ENCODE results near the gene UGT1A1.

The UGT1A1 gene

DNA sequence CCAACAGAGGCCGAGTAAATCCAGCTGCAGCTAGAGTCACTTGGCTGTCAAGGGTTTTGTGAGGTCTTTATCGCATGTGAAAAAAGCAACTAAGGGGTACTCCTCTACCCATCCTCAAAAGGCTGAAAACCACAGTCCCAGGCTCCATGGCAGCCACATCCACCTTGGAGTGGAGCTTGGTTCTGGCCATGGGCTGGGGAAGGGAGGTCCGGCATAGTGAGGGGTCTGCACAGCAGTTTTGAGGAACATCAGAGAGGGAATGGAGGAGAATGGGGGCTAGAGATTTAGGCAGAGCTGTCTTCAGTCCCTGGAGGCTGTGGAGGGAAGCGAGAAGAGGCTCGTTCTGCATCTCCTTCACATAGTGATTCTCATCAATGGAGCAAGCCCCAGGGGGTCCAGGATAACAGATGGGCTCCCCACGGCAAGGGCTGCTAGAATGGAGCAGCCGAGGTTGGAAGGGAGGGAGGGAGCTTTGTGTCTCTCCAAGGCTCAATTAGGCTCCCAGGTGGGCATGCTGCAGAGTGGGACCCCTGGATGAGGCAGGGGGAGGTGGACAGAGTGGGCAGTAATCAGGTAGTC is 39.1 kb downstream of the UGT1A1 start:
- no peak for DNase-seq

DNA sequence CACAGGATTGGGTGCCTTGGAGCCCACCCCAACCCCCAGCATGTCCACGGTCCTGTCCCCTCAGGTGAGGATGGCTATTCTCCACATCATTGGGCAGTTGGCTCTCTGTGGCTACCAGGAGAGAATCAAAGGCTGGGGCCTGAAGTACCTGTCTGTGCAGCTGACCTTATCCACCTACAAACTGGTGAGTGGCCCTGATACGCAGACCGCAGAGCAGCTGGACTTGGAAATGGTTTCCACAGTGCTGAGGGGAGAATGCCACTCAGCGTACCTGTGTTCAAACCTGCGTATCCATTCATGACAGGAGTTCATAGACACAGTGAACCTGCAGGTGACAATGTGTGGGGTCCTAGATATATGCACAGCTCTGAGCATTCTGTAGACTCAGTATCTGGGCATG is 39.6 kb downstream of the UGT1A1 start:
- no peak for DNase-seq

DNA sequence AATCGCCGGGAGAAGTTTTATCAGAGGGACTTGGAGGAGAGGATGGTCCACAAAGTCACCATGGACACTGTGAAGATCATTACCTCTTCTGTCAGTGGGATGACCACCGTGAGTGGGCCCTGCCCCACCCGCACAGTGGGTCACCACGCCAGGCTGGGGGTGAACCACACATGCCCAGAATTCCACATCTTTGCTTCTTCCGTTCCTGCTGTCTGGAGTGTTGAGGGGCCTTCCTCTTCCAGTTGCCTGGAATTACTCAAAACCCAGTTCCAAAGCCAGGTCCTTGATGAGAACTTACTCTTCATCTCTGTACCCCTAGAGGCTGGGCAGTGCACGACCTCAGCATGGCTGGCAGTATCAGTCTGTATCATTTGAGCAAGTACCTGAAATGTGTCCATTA is 40.1 kb downstream of the UGT1A1 start:
- DNase-seq: no peak

GRCh38 chr2:233801357-233802131 is 41.5 kb downstream of the UGT1A1 start:
- DNase-seq: no peak

DNA sequence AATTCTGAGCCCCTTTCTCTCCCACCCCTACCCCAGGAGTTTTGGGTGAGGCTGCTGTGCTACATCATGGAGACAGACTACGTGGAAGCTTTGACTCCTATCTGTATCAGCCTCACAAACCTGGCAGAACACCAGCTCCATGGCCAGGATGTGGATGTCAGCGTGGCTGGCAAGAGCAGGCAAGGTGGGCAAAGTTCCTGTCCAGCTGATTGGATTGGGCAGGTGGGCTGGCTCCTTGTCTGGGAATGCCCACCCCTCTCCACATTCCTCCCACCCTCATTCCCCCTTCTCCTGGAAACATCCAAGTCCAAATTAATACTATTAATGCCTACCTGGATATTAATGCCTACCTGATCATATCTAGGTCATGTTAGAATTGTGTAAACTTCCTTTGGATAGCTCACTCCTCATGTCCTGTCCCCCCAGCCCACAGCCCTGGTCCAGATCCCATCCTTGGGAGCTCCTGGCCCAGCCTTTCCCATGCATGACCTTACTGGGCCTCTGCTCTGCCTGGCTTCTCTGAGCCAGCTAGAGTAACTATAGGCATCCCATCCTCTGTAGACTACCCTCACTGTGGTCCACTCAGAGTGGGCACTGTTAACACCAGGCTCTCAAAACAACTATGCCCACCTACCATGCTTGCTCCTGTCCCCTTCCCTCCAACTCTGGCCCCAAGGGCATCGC is 42.2 kb downstream of the UGT1A1 start:
- no peak for DNase-seq

DNA sequence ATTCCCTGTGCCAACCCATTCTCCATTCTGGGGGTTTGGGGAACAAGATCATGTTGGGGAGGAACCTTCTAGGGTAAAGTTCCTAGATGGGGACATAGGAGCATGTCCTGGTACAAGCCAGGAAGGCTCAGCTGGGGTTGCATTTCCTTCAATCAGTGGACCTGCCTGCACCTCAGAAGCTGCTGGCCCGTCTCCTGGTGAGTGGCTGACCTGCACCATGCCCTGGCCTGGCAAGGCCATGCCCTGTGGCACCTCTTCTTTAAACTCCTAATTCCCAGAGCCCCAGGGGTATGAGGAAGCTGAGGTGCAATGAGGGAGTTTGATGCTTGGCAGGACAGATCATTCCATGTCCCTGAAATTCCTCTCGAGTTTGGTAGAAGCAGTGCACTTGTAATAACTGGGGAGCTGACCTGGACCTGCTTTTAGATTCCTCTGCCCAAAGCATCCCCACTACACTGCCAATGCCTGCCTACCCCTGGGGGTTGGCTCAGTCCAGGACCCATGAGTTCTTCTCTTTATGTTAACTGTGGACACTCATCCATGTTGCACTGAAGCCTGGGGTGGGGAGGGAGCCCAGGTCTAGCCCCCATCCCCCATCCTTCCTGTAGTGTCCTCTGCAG is 43.3 kb downstream of the UGT1A1 start:
- DNase-seq: no peak

DNA sequence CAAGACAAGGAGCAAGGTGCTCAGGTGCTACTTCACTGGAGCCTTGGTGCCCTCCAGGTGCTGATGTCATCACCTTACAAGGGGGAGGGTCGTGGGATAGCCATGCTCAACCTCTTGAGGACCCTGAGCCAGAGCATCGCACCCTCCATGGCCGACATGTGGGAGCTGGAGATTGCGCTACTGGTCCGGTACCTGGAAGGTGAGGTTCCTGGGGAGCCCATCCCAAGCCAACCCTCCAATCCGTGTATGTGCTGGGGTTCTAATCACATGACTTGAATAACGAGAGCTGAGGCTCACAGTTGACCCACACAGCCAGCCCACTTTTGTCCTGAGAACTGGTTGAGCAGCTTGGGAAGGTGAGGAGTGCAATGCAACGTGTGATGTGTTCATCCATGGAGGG is 43.9 kb downstream of the UGT1A1 start:
- no peak for DNase-seq

- DNase-seq: no peak
Measured at GRCh38 chr2:233807215-233807865, 47.3 kb downstream of the UGT1A1 start.

DNA sequence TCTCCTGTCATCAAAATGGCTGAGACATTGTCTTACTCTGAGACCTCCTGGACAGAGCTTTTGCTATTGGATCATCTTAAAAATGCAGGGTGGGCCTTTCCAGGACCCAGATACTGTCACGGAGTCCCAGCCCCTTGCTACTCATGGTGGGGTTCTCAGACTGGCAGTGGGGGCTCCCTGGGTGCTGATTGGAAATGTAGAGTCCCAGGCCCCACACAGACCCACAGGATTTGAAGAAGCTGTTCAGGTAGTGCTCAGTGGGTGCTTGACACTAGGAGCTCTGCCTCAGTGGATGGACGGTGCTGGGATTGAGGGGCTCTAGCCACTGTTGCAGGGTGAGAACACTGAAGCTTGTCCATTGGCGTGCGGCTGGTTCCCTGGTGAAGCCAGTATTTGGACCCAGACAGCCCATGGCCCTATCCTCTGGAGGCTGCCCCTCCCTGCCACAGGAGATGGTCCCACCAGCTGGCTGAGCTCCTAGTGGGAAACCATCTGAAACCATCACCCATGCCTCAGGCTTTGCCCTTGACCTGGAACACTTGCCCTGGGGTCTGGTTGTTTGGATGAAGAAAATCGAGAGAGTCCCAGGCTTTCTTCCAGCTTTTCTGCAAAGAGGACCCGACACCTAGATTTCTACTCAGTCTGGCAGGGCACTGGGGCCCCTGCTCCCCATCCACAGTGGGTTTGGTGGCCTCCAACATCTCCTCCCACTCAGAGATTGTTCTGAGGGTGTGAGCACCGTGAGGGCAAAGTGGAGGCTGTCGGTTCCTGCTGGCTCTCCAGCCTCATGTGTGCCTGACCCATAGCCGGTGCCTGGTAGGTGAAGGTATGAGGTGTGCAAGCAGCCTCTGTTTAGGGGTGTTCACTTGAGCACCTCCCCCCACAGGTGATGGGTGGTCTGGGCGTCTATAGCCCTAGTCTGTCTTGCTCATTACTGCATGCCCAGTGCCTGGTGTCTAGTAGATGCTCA is 48.2 kb downstream of the UGT1A1 start:
- no peak for DNase-seq

DNA sequence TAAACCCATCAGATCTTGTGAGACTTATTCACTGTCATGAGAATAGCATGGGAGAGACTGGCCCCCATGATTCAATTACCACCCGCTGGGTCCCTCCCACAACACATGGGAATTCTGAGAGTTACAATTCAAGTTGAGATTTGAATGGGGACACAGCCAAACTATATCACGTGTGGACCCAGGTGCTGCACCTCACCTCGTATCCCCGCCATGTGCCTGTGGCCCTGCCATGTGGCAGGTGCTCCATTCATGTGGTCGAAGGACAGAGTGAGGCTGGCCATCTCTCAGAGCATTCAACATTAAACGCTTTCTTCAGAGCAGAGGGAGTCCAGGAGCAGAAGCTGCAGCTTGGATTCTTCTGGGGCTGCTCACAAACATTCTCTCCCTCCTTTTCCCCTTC is 50.3 kb downstream of the UGT1A1 start:
- DNase-seq: no peak

GRCh38 chr2:233811087-233811486 is 51.0 kb downstream of the UGT1A1 start:
- DNase-seq: no peak

DNA sequence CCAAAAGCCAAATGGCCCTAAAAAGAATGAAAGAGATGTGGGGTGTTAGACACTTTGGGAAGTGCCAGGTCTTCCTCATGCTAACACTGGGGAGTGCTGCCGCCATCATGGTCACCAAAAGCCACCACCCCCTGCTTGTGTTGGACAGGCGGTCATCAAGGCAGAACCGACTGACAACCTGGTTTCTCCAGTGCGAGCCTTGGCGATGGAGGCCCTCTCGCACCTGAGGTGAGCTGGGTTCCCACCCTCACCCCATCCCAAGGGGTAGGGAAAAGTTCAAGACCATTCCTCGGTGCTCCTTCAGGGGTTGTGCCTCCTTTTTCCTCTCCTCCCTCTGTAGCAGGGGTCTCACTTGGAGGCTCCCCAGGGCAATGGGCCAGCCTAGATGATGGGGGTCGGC is 51.7 kb downstream of the UGT1A1 start:
- no peak for DNase-seq

GRCh38 chr2:233813236-233814055 is 53.4 kb downstream of the UGT1A1 start:
- no peak for DNase-seq

GRCh38 chr2:233814056-233814835 is 54.2 kb downstream of the UGT1A1 start:
- no peak for DNase-seq

DNA sequence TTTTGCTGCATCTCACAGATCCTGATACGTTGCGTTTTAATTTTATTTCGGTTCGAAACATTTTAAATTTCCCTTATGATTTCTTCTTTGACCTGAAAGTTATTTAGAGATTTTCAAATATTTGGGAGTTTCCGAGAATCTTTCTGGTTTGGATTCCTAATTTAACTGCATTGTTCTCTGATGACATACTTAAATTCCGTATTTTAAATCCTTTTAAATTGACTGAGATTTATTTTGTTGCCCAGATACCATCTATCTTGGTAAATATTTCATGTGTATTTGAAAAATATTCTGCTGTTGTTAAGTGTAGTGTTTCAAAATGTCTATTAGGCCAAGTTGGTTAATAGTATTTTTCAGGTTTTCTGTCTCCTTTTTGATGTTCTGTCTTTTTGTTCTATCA is 55.8 kb downstream of the UGT1A1 start:
- no peak for DNase-seq

DNA sequence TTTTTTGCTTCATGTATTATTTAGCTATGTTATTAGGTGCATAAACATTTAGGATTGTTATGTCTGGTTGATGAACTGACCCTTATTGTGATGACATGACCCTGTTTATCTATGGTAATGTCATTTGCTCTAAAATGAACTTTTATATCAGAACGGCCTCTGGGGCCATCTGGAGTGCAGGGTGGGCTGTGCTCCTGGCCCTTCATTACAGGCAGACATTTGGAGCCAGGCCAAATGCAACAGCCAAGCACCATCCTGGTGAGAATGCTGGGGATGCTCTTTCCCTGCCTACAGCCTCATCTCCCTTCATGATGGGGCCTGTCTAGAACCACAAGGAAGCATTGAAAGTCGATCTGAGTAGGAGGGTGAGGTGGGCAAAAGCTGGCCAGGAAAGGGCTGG is 56.3 kb downstream of the UGT1A1 start:
- no peak for DNase-seq

DNA sequence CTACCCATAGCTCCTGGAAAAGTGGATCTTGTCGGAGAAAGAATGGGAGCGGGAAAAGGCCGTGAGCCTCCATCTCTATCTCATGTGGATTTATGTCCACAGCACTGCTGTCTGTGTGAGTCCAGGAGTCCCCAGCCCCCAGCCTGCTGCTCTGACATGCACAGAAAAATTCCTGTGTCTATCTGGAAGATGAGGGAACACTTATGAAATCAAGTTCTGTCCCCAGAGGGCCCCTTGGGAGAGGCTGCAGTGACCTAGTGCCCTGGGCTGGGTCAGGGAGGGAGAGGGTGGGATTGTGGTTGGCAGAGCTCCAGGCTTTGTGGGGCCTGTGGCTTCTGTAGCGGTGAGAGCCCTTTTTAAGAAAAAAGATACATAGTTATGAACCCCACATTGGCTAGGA is 56.7 kb downstream of the UGT1A1 start:
- DNase-seq: no peak

DNA sequence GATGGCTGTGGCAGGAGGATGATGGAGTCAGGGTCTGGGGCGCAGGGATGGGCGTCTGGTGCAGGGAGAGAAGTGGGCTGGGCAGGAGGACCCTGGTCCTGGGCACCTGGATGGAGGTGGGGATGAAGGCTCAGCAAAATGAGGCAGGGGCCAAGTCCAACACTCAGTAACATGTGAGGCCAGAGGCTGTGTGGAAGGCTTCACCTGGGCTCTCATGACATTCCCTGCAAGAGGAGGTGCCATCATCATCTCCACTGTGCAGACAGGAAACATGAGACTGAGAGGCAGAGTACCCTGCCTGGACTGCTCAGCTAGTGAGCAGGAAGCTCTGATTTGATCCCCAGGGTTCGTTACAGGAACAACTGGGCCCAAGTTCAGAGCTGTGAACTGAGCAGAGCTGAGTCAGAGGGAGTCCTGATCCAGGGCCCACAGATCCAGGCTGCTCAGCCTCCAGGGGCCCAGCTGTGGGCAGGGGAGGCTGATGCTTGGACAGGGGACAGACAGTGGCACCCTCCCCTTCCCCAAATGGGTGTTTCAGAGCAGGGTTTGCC is 57.4 kb downstream of the UGT1A1 start:
- DNase-seq: no peak

DNA sequence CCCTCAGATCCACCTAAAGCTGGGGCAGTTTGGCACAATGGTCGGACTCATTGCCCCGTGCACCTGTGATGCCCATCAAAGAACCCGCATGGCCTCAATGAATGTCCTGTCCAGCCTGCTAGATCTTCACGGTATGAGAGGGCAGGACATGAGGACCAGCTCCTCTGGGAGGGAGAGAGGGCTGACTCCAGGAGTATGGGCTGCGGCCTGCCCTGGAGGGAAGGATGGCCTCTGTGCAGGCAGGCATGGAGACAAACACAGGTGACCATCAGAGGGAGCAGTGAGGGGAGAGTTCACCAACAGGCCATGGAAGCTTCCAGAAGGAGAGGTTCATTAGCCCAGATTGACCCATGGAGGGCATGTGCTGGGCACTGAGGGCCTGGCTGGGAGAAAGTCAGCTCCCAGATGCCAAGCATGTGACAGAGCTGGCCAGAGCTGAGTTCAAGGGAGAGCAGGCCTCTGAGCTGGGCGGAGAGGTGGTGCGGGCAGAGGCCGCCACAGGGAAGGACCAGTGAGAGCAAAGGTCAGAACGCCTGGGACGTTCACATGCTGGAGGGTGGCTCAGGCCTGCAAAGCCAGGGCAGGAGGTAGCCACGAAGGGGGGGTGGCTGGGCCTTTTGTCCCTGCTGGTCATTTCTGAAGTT is 58.0 kb downstream of the UGT1A1 start:
- no peak for DNase-seq
